K562 (cell line): ENCODE data around the gene CCDC88A. TPM values are rescaled to one million over a fixed set of nuclear protein-coding genes. Genes with fewer than 3 reads are reported as not detected.

Experiments used
- ARID1B ChIP-seq: fragments of 450-650 bp; IDR thresholded peaks from 2 replicates; pipeline ENCODE4 v1.6.1; 2016; ENCODE audit warnings: antibody characterized with exemption, mild to moderate bottlenecking, inconsistent platforms
- ATF3 ChIP-seq, 2 experiments: fragments of 450-650 bp in 1 of 2; sonication (generic) in 1 of 2; formaldehyde crosslinking in 1 of 2; IDR thresholded peaks in 1 of 2; conservative IDR thresholded peaks in 1 of 2; 2 replicates each; pipeline versions ENCODE4 v1.6.1 to v1.8.1; 2016 to 2023; ENCODE audit warnings: mild to moderate bottlenecking in 2 of 2, moderate library complexity in 2 of 2, inconsistent platforms in 1 of 2, missing genetic modification reagents in 1 of 2
- CBFA2T3 ChIP-seq: fragments of 450-650 bp; IDR thresholded peaks from 2 replicates; pipeline ENCODE4 v1.6.1; 2017
- CEBPB ChIP-seq: fragments of 450-650 bp; IDR thresholded peaks from 2 replicates; pipeline ENCODE4 v1.6.1; 2016; ENCODE audit warnings: missing genetic modification characterization, missing compliant biosample characterization
- CSDE1 ChIP-seq, 2 experiments: fragments of 450-650 bp; IDR thresholded peaks; 2 replicates each; pipeline ENCODE4 v1.6.1; 2016; ENCODE audit warnings: mild to moderate bottlenecking in 1 of 2
- DLX4 ChIP-seq: fragments of 250-450 bp; sonication (Bioruptor Pico); IDR thresholded peaks from 2 replicates; pipeline ENCODE4 v1.6.1; 2021; ENCODE audit warnings: mild to moderate bottlenecking
- EP300 ChIP-seq: IDR thresholded peaks from 2 replicates; pipeline ENCODE4 v1.6.1; 2012; ENCODE audit warnings: low read length, improper control_type of control experiment
- GATA2 ChIP-seq: sonication (generic); formaldehyde crosslinking; IDR thresholded peaks from 2 replicates; pipeline ENCODE4 v1.4.0; 2020; ENCODE audit warnings: mild to moderate bottlenecking, missing genetic modification reagents
- HDAC1 ChIP-seq, 2 experiments: fragments of 450-650 bp; IDR thresholded peaks; 2 replicates each; pipeline ENCODE4 v1.6.1; 2016 to 2017; ENCODE audit warnings: inconsistent platforms in 1 of 2, mild to moderate bottlenecking in 1 of 2, moderate library complexity in 1 of 2
- JUND ChIP-seq, 2 experiments: IDR thresholded peaks; 2 replicates in 1 of 2; 3 replicates in 1 of 2; pipeline ENCODE4 v1.6.1; 2011; ENCODE audit warnings: borderline replicate concordance in 2 of 2, low read depth in 2 of 2, low read length in 2 of 2, improper control_type of control experiment in 1 of 2, missing biosample characterization in 1 of 2, missing genetic modification characterization in 1 of 2, missing genetic modification reagents in 1 of 2
- MTF1 ChIP-seq: fragments of 250-450 bp; sonication (Bioruptor Pico); IDR thresholded peaks from 2 replicates; pipeline ENCODE4 v1.9.0; 2021; ENCODE audit warnings: moderate library complexity, mild to moderate bottlenecking, inconsistent platforms, borderline replicate concordance
- NFE2 ChIP-seq: IDR thresholded peaks from 2 replicates; pipeline ENCODE4 v1.6.1; 2014; ENCODE audit warnings: antibody characterized with exemption, low read depth
- PCBP2 ChIP-seq: fragments of 200-400 bp; formaldehyde crosslinking; IDR thresholded peaks from 2 replicates; pipeline ENCODE4 v1.6.1; 2018; ENCODE audit warnings: low read length, low read depth, mild to moderate bottlenecking, moderate library complexity; ENCODE audit not compliant: poor library complexity, severe bottlenecking
- TAF1 ChIP-seq: IDR thresholded peaks from 2 replicates; pipeline ENCODE4 v1.6.1; 2011; ENCODE audit warnings: mild to moderate bottlenecking, low read length, moderate library complexity; ENCODE audit not compliant: insufficient read depth, control insufficient read depth, severe bottlenecking; ENCODE audit errors: extremely low read depth
- TAL1 ChIP-seq: fragments of 450-650 bp; IDR thresholded peaks from 2 replicates; pipeline ENCODE4 v1.6.1; 2016; ENCODE audit warnings: mild to moderate bottlenecking
- ZNF134 ChIP-seq: fragments of 250-450 bp; sonication (Bioruptor Pico); conservative IDR thresholded peaks from 2 replicates; pipeline ENCODE4 v1.4.0; 2020
- ZNF41 ChIP-seq: fragments of 250-450 bp; sonication (Bioruptor Pico); conservative IDR thresholded peaks from 2 replicates; pipeline ENCODE4 v1.4.0; 2020; ENCODE audit warnings: mild to moderate bottlenecking
- ZNF561 ChIP-seq: fragments of 450-650 bp; formaldehyde crosslinking; conservative IDR thresholded peaks from 2 replicates; pipeline ENCODE4 v1.4.0; 2020; ENCODE audit warnings: mild to moderate bottlenecking, moderate library complexity
- polyA plus RNA-seq, 8 experiments: library from polyadenylated mRNA; depleted of rRNA in 4 of 8; stranded (reverse) in 5 of 8; unstranded in 3 of 8; fragments of >200 nt; fragmentation: Nextera tagmentation in 2 of 8; fragmentation: Illumina TruSeq in 1 of 8; extraction: Ambion mirVana in 2 of 8; extraction: Trizol in 1 of 8; gene quantifications; 2 replicates each; pipeline versions ENCODE4 v1.2.1 to v1.2.3, GENCODE V29; 2011 to 2014; ENCODE audit warnings: inconsistent platforms in 1 of 8, missing spikeins in 1 of 8
- total RNA-seq, 7 experiments: library from RNA; depleted of rRNA in 6 of 7; stranded (reverse); fragments of >200 nt in 6 of 7; fragmentation: Illumina TruSeq in 2 of 7; extraction: Trizol in 2 of 7; gene quantifications; 2 replicates each; pipeline versions ENCODE4 v1.2.1 to v1.2.3, GENCODE V29; 2011 to 2021; ENCODE audit warnings: low replicate concordance in 1 of 7
- TF ChIP-seq, protein P1 (sequence below): fragments of 250-450 bp; sonication (Bioruptor Pico); IDR thresholded peaks from 2 replicates; pipeline ENCODE4 v1.4.0; 2020

The CCDC88A gene
- total and polyA plus RNA-seq, 9 of the 15 experiments (the other 6 are each of a cell fraction or from before 2014, with no cell fraction given) = 29.3 to 102 (median 55.6) TPM

DNA sequence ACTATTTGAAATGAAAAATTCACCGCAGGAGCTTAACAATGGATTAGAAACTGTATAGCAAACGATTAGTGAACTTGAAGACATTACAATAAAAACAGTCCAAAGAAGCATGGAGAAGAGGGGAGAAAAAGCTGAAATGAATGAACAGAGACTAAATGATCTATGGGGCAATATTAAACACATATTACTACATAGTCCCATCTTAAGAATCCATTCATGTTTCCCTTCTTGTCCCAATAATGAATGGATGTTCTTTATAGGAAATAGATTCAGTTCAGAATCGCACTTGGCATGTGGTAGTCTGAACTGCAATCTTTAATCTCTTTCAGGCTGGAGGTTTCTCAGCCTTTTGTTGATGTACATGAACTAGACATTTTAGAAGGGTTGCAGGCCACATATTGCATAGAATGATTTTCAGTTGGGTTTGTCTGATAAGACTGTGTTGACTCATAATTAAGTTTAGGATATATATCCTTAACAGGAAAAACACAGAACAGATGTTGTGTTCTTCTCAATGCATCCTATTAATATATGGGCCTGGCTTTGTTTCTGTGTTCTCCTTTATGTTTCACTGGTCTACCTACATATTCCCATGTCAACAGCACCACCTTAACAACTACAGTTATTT lies 27.9 kb downstream of the CCDC88A start (continued):
- peak; percentile 49; the same call in 1 of the 2 replicates for TF ChIP-seq ARID1B
- TF ChIP-seq, protein P1, sequence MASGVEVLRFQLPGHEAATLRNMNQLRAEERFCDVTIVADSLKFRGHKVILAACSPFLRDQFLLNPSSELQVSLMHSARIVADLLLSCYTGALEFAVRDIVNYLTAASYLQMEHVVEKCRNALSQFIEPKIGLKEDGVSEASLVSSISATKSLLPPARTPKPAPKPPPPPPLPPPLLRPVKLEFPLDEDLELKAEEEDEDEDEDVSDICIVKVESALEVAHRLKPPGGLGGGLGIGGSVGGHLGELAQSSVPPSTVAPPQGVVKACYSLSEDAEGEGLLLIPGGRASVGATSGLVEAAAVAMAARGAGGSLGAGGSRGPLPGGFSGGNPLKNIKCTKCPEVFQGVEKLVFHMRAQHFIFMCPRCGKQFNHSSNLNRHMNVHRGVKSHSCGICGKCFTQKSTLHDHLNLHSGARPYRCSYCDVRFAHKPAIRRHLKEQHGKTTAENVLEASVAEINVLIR (CRISPR knock-in tag) = no peak
- peak; percentile 41; the same call in 1 of the 2 replicates for TF ChIP-seq GATA2
- TF ChIP-seq EP300 = peak; percentile 32; the same call in 1 of the 2 replicates
- TF ChIP-seq ZNF41 (CRISPR knock-in tag) = no peak
- TF ChIP-seq ZNF561 (CRISPR knock-in tag) = no peak
- TF ChIP-seq CEBPB (tag) = peak; percentile 70
- TF ChIP-seq NFE2 = peak; percentile 32
- peak; percentile 76 for TF ChIP-seq CBFA2T3
- no peak for TF ChIP-seq MTF1 (CRISPR knock-in tag)
- TF ChIP-seq DLX4 = no peak
- TF ChIP-seq ZNF134 (CRISPR knock-in tag) = no peak
- peak; percentile 29; the same call in 1 of the 2 replicates for TF ChIP-seq TAL1
- TF ChIP-seq CSDE1 (IDR thresholded peaks at IDR 0.05) = no peak
- TF ChIP-seq JUND (IDR thresholded peaks at IDR 0.05; ENCODE audit: borderline replicate concordance, low read depth, low read length) = peak; percentile 70; the same call in 1 of the 2 replicates
- peak; percentile 14; the same call in 1 of the 3 replicates for TF ChIP-seq JUND (tag; IDR thresholded peaks at IDR 0.05; ENCODE audit: borderline replicate concordance, low read depth, low read length)
- no peak for TF ChIP-seq PCBP2
- TF ChIP-seq TAF1 = no peak
- TF ChIP-seq HDAC1 (IDR thresholded peaks at IDR 0.05) = no peak
- peak; percentile 50 for TF ChIP-seq ATF3 (IDR thresholded peaks at IDR 0.05)
- no peak for TF ChIP-seq ATF3 (CRISPR knock-in tag; conservative IDR thresholded peaks at IDR 0.05)
- TF ChIP-seq, all 486 proteins: peak for 18
